ENCODE measurements around the gene CYB5B.
"Not testable (repeated sequence)": the region's sequence is repeated elsewhere in the genome, so short reads cannot be mapped to it uniquely, and the experiment has no call there.

The CYB5B gene

GRCh38 chr16:69410219-69410990 is 14.0 kb upstream of the CYB5B start:
- DNase-seq: no peak

GRCh38 chr16:69411064-69411985 is 13.1 kb upstream of the CYB5B start:
- DNase-seq: no peak

GRCh38 chr16:69412287-69412686 is 12.1 kb upstream of the CYB5B start:
- no peak for DNase-seq

GRCh38 chr16:69413045-69413664 is 11.3 kb upstream of the CYB5B start:
- DNase-seq: no peak

- no peak for DNase-seq
Measured at GRCh38 chr16:69417520-69418199, 6.8 kb upstream of the CYB5B start.

GRCh38 chr16:69419956-69420355 is 4.5 kb upstream of the CYB5B start:
- no peak for DNase-seq

- no peak for DNase-seq
Measured at GRCh38 chr16:69423189-69423588, 1.2 kb upstream of the CYB5B start.

GRCh38 chr16:69424935-69425784 is 741 bp downstream of the CYB5B start:
- DNase-seq: no peak

- DNase-seq: no peak
Measured at GRCh38 chr16:69428652-69429051, 4.2 kb downstream of the CYB5B start.

GRCh38 chr16:69429058-69429640 is 4.7 kb downstream of the CYB5B start:
- not testable (repeated sequence) for DNase-seq

- no peak for DNase-seq
Measured at GRCh38 chr16:69431948-69432468, 7.6 kb downstream of the CYB5B start.

- DNase-seq: no peak
Measured at GRCh38 chr16:69434066-69434465, 9.6 kb downstream of the CYB5B start.

GRCh38 chr16:69435977-69436820 is 11.8 kb downstream of the CYB5B start:
- DNase-seq: no peak

GRCh38 chr16:69436896-69437295 is 12.5 kb downstream of the CYB5B start:
- DNase-seq: no peak

- no peak for DNase-seq
Measured at GRCh38 chr16:69438465-69438864, 14.0 kb downstream of the CYB5B start.

GRCh38 chr16:69440250-69440649 is 15.8 kb downstream of the CYB5B start:
- no peak for DNase-seq

GRCh38 chr16:69441030-69441429 is 16.6 kb downstream of the CYB5B start:
- DNase-seq: not testable (repeated sequence)

GRCh38 chr16:69443927-69444631 is 19.7 kb downstream of the CYB5B start:
- DNase-seq: peak; percentile 76

- peak; percentile 15 for DNase-seq
Measured at GRCh38 chr16:69444873-69445517, 20.6 kb downstream of the CYB5B start.

Data from hematopoietic multipotent progenitor cell treated with erythropoietin and hydrocortisone succinate and interleukin-3 and kit ligand, for 8 days (in vitro differentiated cells).